ENCODE results near the gene LRP8. TPM values are rescaled to one million over a fixed set of nuclear protein-coding genes. Genes with fewer than 3 reads are reported as not detected.

LRP8 gene
- total RNA-seq, 4 donors from 2014 or later, result 0.36 to 4.2 (median 1.4) TPM

DNA sequence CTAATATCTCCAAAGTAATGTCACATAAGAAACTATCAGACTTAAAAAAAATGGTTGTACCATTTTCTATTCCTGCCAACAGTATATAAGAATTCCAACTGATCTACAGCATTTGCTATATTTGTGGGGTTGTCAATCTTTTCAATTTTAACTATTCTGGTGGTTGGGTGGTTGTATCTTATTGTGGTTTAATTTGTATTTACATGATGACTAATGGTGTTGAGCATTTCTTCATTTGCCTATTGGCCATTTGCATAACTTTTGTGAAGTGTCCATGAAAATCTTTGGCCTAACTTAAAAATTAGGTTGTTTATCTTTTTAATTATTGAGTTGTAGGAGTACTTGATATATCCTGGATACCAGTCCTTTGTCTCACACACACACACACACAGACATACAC lies 26.2 kb upstream of the LRP8 start:
- ATAC-seq, result no peak
- no peak for DNase-seq
- H3K36me3 ChIP-seq, result no peaks in the 10 kb centered on the region
- no peaks in the 10 kb centered on the region for H3K4me1 ChIP-seq
- H3K4me3 ChIP-seq, result no peak overlapping the region
- H3K27ac ChIP-seq, result no peak overlapping the region
- no peaks in the 10 kb centered on the region for H3K9me3 ChIP-seq
- TF ChIP-seq, protein P1, sequence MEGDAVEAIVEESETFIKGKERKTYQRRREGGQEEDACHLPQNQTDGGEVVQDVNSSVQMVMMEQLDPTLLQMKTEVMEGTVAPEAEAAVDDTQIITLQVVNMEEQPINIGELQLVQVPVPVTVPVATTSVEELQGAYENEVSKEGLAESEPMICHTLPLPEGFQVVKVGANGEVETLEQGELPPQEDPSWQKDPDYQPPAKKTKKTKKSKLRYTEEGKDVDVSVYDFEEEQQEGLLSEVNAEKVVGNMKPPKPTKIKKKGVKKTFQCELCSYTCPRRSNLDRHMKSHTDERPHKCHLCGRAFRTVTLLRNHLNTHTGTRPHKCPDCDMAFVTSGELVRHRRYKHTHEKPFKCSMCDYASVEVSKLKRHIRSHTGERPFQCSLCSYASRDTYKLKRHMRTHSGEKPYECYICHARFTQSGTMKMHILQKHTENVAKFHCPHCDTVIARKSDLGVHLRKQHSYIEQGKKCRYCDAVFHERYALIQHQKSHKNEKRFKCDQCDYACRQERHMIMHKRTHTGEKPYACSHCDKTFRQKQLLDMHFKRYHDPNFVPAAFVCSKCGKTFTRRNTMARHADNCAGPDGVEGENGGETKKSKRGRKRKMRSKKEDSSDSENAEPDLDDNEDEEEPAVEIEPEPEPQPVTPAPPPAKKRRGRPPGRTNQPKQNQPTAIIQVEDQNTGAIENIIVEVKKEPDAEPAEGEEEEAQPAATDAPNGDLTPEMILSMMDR (IDR thresholded peaks at IDR 0.05 in 4 of 5, conservative IDR thresholded peaks at IDR 0.05 in 1 of 5), result no peak
- TF ChIP-seq POLR2A (IDR thresholded peaks at IDR 0.05), result no peak
- intact Hi-C loops (cut with DNase I; ENCODE audit: low total_unique reads) (no loop called here), in situ Hi-C loops (cut with MboI; ENCODE audit: low sequenced_read_pairs in 4 of 4) (no loop called here)
- H3K27me3 ChIP-seq, result no peaks in the 10 kb centered on the region

DNA sequence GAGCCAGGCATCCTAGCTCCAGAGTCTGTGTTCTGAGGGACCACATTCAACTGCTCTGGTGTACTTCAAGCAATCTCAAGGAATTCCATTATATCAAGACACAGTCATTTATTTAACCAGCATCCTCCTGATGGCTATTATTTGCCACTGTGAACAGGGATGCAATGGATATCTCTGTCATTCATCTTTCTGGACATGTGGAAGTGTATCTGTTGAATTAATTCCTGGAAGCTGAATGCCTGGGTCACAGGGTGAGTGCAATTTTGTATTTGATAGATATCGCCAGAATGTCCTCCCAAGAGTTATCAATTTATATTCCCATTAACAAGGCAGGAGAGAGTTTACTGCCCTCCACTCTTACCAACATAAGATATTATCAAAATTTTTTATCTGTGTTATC lies 24.7 kb upstream of the LRP8 start:
- intact Hi-C loops (cut with DNase I; ENCODE audit: low total_unique reads) (no loop called here), in situ Hi-C loops (cut with MboI; ENCODE audit: low sequenced_read_pairs in 4 of 4) (no loop called here)
- TF ChIP-seq POLR2A (IDR thresholded peaks at IDR 0.05), result no peak
- TF ChIP-seq, protein P1 (IDR thresholded peaks at IDR 0.05 in 4 of 5, conservative IDR thresholded peaks at IDR 0.05 in 1 of 5), result no peak
- Histone ChIP-seq H3K36me3 (no peaks in the 10 kb centered on the region), H3K27me3 (no peaks in the 10 kb centered on the region), H3K27ac (no peak overlapping the region), H3K4me3 (no peak overlapping the region), H3K4me1 (no peaks in the 10 kb centered on the region), H3K9me3 (no peaks in the 10 kb centered on the region)
- ATAC-seq, result no peak
- no peak for DNase-seq

GRCh38 chr1:53350853-53351767 lies 23.2 kb upstream of the LRP8 start:
- ATAC-seq, result no peak
- H3K4me3 ChIP-seq, result no peak overlapping the region
- no peaks in the 10 kb centered on the region for H3K4me1 ChIP-seq
- H3K36me3 ChIP-seq, result no peaks in the 10 kb centered on the region
- no peaks in the 10 kb centered on the region for H3K27me3 ChIP-seq
- no peak overlapping the region for H3K27ac ChIP-seq
- in situ Hi-C loops (cut with MboI; ENCODE audit: low sequenced_read_pairs in 4 of 4) (no loop called here), intact Hi-C loops (cut with DNase I; ENCODE audit: low total_unique reads) (no loop called here)
- no peak for DNase-seq
- TF ChIP-seq, protein P1 (IDR thresholded peaks at IDR 0.05 in 4 of 5, conservative IDR thresholded peaks at IDR 0.05 in 1 of 5), result no peak
- TF ChIP-seq POLR2A (IDR thresholded peaks at IDR 0.05), result no peak
- no peaks in the 10 kb centered on the region for H3K9me3 ChIP-seq

DNA sequence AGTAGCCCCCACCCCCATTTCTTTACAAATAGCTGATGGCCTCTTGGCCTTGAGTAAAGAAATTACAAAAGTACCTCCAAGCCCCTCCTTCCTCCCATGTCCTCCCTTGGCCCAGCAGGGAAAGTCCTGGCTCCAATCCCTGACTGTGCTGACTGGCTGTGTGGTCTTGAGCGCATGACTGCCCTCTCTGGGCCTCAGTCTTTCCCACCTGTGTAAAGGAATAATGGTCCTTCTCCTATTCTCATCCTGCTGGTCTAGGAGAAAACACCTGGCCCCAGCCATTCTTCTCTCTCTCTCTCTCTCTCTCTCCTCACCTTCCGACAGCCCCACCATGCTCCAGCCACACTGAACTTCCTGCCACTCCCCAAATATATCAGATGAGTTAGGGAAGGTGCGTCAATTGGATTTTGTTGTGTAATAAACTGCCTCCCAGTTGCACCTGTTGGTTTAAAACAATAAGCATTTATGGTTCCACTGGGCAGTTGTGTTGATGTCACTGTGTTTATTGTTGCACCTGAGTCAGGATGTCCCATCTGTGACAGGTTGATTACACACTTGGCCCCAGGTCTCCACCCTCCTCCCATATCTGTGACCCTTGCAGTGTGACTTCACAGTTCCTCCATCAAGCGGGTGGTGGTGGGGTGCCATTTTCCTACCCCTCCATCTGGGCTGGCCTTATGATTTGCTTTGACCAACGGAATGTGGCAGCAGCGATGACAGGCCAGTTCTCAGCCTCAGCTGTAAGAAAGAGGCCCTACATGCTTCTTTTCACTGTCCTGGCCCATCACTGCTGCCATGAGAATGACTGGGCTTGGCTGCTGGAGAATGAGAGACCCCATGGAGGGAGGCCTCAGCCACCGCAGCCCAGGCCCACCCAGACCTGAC lies 22.3 kb upstream of the LRP8 start:
- no peaks in the 10 kb centered on the region for H3K36me3 ChIP-seq
- in situ Hi-C loops (cut with MboI; ENCODE audit: low sequenced_read_pairs in 4 of 4), result no loop called here
- no peak overlapping the region for H3K4me3 ChIP-seq
- no peaks in the 10 kb centered on the region for H3K9me3 ChIP-seq
- no peaks in the 10 kb centered on the region for H3K4me1 ChIP-seq
- no peak overlapping the region for H3K27ac ChIP-seq
- H3K27me3 ChIP-seq, result no peaks in the 10 kb centered on the region
- TF ChIP-seq, protein P1 (IDR thresholded peaks at IDR 0.05 in 4 of 5, conservative IDR thresholded peaks at IDR 0.05 in 1 of 5), result no peak
- TF ChIP-seq POLR2A (IDR thresholded peaks at IDR 0.05), result no peak
- DNase-seq (no peak), ATAC-seq (no peak)
- intact Hi-C loops (cut with DNase I; ENCODE audit: low total_unique reads), result no loop called here
